KBM-7 (cell line): ENCODE data around the gene PDCD6IP.
"Not testable (repeated sequence)": the region's sequence is repeated elsewhere in the genome, so short reads cannot be mapped to it uniquely, and the experiment has no call there.

Experiments used
- DNase-seq: peaks from one replicate; pipeline ENCODE4 v3.0.0-alpha.2; 2015
- in situ Hi-C: fragments of 300-500 bp; cut with MboI; formaldehyde crosslinking; loops from 2 replicates; pipeline ENCODE4 v1.14.3; 2020; ENCODE audit warnings: low sequenced_read_pairs, low pct_unique_long_range_greater_than_20kb, mixed read lengths

The PDCD6IP gene, protein sequence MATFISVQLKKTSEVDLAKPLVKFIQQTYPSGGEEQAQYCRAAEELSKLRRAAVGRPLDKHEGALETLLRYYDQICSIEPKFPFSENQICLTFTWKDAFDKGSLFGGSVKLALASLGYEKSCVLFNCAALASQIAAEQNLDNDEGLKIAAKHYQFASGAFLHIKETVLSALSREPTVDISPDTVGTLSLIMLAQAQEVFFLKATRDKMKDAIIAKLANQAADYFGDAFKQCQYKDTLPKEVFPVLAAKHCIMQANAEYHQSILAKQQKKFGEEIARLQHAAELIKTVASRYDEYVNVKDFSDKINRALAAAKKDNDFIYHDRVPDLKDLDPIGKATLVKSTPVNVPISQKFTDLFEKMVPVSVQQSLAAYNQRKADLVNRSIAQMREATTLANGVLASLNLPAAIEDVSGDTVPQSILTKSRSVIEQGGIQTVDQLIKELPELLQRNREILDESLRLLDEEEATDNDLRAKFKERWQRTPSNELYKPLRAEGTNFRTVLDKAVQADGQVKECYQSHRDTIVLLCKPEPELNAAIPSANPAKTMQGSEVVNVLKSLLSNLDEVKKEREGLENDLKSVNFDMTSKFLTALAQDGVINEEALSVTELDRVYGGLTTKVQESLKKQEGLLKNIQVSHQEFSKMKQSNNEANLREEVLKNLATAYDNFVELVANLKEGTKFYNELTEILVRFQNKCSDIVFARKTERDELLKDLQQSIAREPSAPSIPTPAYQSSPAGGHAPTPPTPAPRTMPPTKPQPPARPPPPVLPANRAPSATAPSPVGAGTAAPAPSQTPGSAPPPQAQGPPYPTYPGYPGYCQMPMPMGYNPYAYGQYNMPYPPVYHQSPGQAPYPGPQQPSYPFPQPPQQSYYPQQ

DNA sequence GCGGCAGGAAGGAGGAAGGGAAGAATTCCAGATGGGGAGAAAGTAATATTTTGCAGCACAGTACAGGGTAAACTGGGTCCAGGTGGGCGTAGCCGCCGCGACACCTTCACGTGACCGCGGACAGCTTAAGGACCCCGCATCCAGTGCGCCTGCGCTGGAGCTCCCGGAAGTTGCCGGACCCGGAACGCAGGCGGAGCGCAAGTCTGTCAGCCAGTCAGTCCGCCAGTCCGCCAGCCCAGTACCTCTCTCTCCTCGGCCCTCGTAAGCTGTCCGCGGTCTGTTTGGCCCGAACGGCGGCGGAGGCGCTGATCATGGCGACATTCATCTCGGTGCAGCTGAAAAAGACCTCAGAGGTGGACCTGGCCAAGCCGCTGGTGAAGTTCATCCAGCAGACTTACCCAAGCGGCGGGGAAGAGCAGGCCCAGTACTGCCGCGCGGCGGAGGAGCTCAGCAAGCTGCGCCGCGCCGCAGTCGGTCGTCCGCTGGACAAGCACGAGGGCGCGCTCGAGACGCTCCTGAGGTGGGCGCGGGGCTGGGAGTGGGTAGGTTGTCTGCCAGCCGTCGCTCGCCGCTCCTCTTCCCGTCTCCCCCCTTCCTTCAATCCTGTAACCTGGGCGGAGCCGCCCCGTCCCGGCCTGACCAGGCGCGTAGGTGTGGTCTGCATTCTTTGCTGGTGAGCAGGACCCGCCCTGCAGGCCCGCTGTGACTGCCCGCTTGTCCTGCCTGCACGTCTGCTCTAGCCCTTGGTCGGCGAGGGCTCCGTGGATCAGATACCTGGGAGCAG lies at the start of gene PDCD6IP:
Gene PDCD6IP, plus strand, starts transcription at position 213 of the 784 bp plus-strand sequence. Its CDS starts 99 bp downstream, at position 312.
- peak; percentile 91 for DNase-seq
- in situ Hi-C loops, result loop anchor here (25.0 kb wide), 2 partner anchors 161 to 686 kb away; partner anchors contain the start of gene CRTAP

DNA sequence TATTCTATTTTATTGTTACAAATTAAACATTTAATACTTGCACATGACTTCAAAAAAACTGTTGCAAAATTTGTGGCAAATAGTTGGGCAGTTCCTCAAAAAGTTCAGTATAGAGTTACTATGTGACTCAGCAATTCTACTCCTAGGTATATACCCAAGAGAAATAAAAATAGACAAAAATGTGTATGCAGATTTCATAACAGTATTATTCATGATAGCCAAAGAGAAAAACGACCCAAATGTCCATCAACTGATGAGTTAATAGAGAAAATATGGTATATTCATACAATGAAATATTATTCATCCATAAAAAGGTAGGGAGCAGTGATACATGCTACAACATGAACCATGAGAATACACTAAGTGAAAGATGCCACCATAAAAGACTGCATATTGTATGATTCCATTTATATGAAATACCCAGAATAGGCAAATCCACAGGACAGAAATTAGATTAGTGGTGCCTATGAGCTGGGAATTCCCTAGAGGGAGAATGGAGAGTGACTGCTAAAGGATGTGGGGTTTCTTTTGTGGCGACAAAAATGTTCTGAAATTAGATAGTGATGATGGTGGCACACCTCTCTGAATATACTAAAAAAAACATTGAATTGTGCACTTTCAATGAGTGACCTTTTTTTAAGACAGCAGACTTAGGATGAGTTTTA lies 48.8 kb upstream of the PDCD6IP start:
- DNase-seq, result peak; percentile 33

DNA sequence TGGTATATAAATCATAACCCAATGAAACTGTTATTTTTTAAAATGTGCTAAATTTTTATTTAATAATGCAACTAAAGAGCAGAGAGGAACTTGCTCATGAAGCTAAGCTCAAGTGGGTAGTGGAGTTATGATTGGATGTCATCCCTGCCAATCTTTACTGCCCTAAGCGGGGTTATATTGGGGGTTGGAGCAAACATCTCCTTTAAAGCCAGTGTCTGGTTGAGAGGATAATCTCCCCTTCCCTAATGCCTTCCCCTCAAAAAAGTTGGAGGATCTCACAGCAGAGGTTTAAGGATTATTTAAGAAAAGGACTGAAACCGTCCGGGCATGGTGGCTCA lies 48.2 kb upstream of the PDCD6IP start:
- in situ Hi-C loops, result no loop called here
- no peak for DNase-seq

More for the DNA sequence above, 48.8 kb upstream of the PDCD6IP start:
- in situ Hi-C loops, result no loop called here

DNA sequence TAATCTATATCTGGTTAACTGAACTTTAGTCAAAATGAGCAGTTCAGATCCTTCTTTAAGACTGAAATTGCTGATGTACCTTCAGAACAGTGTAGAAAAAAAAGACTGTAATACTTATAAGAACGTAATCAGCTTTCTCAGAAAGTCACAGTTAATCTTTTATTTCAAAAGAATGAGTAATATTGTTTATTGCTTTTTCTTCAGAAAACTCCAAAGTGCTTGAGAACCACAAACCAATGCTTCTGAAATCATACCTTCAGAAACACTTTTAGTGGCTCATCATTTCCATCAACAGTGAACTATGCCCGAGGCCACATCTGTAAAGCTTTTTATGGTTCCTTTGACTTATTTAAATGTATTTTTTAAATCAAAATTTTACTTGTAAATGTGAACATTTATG lies 47.1 kb upstream of the PDCD6IP start:
- in situ Hi-C loops, result no loop called here
- DNase-seq, result no peak

DNA sequence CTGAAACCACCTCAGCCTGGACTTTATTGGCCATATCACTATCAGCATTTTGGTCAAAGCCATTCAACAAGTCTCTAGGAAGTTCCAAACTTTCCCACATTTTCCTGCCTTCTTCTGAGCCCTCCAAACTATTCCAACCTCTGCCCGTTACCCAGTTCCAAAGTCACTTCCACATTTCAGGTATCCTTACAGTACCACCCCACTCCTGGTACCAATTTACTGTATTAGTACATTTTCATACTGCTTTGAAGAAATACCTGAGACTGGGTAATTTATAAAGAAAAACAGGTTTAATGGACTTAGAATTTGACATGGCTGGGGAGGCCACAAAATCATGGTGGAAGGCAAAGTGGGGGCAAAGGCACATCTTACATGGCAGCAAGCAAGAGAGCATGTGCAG lies 44.0 kb upstream of the PDCD6IP start:
- DNase-seq, in situ Hi-C loops: not testable (repeated sequence)

DNA sequence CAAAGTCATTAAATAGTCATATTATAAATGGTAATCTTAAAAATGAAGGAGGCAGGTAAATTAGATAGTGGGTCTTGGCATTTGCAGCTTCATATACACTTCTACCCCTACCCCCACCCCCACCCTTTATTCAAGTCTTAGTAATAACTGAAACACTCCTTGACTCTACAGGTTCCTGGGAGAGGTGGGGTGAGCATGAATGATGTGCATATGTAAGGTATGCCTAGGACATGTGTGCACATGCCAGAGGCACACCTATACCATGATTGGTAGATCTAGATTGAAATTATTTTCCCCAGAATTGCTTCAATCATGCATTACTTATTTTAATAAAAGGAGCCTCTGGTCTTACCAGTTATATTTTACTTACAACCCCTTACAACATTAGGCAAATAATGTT lies 40.1 kb upstream of the PDCD6IP start:
- in situ Hi-C loops, result no loop called here
- no peak for DNase-seq

DNA sequence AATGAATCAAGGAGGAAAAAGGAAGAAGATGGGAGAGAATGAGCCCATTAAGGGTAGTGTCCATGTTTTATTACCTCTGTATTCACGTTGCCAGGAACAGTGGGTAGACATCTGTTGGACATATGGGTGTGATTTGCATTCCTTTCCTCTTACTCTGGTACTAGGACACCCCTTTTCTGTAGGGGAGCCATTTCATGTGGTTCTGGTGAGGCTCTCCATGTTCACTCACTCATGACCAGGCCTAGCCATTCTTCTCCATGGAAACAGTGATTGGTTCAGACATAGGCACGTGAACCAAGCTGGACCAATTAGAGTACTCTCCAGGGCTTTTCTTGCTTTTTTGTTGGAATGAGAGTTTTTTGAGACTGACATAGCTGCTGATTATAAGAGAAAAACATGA lies 39.6 kb upstream of the PDCD6IP start:
- in situ Hi-C loops, result no loop called here
- no peak for DNase-seq

DNA sequence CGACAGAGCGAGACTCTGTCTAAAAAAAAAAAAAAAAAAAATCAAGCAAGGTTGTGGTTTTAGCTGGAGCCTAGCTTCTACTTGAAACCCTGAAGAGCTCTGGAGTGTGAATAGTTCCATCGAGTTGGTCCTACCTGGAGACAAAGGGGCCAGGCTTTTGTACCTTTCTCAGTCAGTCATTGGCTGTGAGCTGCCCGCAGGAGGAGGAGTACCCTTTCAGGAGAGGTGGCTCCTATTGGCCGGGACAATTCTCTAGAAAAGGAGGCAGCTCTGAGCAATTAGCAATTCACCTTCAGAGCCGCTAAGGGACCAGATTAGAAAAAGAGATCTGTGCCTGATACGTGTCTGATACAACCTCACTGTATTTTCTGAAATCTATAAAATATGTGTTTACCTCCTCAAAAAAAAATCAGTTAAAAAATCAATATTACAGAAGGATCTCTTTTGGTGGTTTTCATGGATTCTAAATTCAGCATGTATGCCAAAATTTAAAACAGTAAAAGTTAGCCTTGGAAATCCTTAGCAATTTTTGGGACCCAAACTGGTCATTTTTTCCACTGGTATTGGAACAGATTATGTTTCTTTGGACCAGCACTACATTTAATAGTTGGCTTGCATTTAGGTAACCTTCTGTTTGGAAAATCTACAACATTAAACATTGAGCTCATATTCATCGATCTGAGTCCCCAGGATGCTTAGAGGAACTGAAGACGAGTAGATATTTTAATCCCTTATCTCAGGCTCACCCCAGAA lies 29.7 kb upstream of the PDCD6IP start:
- DNase-seq, result no peak
- in situ Hi-C loops, result no loop called here

DNA sequence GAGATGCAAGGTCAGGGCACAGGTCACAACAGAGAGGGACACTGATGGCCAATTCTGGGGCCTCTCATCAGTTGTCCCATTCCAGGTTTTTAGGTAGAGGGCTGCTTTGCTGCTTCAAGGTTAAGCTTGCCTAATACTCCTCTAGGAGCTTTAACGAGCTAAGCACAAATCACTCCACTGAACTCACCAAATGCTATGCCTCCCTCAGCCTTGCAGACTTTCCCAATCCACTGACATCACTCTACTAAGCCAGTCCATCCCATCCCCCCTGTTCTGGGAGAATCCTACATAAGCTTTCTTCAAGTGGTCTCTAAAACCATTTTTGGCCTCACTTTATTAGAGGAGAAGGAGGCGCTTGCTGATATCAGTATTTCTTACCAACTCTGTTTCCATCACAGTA lies 24.8 kb upstream of the PDCD6IP start:
- in situ Hi-C loops, result no loop called here
- no peak for DNase-seq

DNA sequence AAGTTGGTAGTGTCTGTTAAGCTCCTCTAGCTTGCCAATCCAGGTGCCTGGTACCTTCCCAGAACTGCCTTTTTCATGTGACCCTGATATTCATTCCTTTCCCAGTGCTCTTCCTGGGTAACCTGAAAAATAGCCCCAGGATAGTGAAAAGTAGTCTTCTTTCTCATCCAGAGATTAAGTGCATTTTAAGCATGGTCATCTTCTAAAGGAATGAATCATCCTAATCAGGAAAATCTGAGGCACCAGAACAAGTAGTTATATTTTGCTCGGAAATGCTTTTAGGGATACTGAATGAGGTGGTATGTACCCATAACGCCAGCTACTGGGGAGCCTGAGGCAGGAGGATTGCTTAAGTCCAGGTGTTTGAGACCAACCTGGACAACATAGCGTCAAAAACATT lies 23.1 kb upstream of the PDCD6IP start:
- in situ Hi-C loops, result loop anchor here (25.0 kb wide), 2 partner anchors 138 to 663 kb away; partner anchors contain the start of gene CRTAP
- DNase-seq, result no peak

DNA sequence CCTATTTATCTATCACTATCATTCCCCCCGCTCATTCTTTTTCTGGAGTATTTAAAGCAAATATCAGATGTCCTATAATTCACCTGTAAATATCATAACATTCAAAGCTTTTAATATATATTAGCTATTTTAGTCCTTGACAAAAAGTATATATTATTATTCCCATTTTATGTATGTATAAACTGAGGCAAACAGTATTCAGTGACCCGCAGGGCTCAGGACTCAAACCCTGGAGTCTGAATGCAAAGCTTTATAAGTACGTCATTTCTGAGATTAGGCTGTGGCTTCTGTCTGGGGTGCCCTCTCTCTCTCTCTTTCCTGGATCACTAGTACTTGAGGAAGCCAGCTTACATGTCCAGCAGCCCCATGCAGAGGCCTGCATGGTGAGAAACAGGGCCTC lies 20.4 kb upstream of the PDCD6IP start:
- in situ Hi-C loops, result loop anchor here (25.0 kb wide), 2 partner anchors 141 to 666 kb away; partner anchors contain the start of gene CRTAP
- no peak for DNase-seq

DNA sequence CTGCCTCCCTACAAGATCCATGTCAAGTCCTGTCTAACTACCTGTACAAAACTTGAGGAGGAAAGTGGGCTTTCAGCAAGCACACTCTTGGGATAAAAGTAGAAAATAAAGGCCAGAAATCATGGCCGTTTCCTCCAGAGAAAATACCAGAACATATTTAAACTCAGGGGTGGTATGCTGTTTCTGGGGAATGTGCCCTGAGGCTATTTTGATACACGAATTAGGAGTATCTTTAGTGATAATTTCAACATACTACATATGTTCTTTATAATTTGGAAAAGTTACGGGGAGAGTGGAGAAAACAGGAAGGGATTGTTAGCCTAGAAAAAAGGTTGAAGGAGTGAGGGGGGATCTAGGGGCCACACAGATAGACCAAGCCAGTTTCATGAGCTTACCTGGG lies 18.7 kb upstream of the PDCD6IP start:
- in situ Hi-C loops, result loop anchor here (25.0 kb wide), 2 partner anchors 142 to 667 kb away; partner anchors contain the start of gene CRTAP
- DNase-seq, result no peak

DNA sequence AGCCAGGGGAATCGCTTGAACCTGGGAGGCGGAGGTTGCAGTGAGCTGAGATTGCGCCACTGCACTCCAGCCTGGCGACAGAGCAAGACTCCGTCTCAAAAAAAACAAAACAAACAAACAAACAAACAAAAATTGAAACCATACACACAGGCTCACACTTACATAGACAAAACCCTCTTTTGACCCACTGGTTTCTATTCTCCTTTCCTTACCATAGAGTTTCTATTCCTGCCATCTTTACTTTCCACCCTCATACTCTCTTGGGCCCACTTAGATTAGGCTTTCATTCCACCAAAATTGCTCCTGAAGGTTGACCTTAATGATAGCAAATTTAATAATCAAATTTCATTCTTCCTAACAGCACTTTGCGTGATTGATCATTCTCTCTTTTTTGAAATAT lies 17.0 kb upstream of the PDCD6IP start:
- not testable (repeated sequence) for DNase-seq
- in situ Hi-C loops, result loop anchor here (25.0 kb wide), 2 partner anchors 144 to 669 kb away; partner anchors contain the start of gene CRTAP

DNA sequence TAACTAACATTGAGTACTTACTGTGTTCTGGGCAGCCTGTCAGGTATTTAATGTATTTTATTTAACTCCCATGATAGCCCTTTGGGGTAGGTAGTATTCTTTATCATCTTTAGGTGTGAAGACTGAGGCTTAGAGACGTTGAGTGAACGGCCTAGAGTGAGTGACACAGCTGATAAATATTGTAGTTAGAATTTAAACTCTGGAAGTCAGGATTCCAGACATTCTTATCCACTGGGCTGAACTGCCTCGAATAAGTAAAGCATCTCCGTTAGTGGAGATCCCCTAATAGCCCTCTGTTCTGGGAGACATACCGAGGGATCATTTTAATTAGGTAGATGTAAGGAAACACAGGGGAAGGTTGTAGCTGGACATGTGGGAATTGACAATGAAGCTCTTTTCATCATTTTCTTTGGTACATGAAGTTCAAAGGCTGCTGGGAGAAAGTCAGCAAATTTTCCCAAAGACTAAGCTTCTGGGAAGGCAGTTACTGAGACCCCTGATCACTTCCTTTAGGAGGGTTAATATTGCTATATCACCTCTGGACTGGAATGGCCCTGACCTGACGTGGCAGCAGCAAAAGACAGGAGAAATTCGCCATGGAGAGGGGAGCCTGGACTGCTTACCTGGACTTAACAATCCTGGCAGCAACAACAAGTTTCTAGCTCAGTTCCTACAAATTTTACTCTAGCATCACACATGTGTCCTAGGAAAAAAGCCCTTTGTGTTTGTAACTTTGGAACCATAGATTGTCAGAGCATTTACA lies 11.7 kb upstream of the PDCD6IP start:
- no peak for DNase-seq
- in situ Hi-C loops, result loop anchor here (25.0 kb wide), 2 partner anchors 149 to 674 kb away; partner anchors contain the start of gene CRTAP

DNA sequence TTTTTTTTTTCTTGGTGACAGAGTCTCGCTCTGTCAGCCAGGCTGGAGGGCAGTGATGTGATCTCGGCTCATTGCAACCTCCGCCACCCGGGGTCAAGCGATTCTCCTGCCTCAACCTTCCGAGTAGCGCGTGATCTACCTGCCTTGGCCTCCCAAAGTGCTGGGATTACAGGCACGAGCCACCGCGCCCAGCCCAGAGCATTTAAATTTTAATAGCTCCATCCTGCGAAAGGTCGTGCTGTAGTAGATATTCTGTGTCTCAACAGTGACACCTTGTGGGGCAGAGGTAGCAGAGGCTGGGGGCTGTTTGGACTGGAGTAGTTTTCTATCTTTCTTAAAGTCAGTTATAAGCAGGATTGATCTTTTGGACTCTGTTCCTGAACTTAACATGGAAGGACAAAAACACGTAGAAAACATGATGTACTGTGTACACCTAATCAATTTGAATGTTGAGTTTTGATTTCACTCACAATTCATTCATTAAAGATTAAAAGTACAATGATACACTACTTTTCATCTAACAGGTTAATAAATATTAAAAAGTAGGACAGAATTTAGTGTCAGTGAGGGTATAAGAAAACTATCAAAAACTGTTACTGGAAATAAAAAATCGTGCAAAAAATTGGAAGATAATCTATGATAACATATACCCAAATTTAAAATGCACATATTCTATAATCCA lies 11.0 kb upstream of the PDCD6IP start:
- in situ Hi-C loops, result loop anchor here (25.0 kb wide), 2 partner anchors 150 to 675 kb away; partner anchors contain the start of gene CRTAP
- peak; percentile 80 for DNase-seq

DNA sequence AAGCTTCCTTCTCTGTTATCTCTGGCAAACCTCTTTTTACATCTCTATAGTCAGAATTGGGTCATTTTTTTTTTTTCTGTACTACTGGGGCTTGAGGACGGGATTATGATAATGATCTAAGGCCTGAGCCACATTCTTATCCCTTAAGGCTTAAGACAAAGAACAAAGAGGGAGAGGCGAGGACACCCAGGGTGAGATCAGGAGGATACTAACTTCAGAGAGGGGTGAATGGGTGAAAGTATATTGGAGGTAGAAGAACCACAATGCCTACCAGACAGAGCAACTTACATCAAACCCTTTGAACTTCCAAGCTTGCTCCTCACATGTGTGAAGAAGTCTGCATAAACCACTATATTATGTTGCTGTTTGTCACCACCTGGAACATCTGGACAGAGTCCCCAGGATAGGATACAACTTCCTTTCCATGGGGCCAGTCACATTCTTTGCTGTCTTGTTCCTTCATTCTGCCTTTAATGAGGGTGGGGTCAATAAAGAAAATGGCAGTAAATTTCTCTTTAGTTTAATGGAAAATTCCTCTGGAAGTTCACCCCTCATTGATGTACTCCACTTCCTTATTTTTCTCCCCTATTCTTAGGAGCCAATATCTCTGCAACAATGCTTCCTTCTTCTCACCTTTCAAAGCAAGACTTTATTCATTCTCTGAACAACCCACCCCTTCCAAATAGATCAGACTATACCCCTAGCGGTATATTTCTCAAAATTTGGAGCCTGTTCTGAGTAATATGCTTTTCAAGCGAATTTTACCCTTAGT lies 9.1 kb upstream of the PDCD6IP start:
- no peak for DNase-seq
- in situ Hi-C loops, result loop anchor here (25.0 kb wide), 2 partner anchors 152 to 677 kb away; partner anchors contain the start of gene CRTAP
